Measurements from ENCODE around the gene RAD51B.
"Not testable (repeated sequence)": the region's sequence is repeated elsewhere in the genome, so short reads cannot be mapped to it uniquely, and the experiment has no call there.

Gene RAD51B

GRCh38 chr14:68101715-68102301 lies 282.2 kb downstream of the RAD51B start:
- Mint-ChIP-seq H3K9me3 (peaks cover 20% of the 10 kb centered on the region), H3K36me3 (peaks cover 43% of the 10 kb centered on the region)
- H3K27me3 Mint-ChIP-seq; H3K4me3 Mint-ChIP-seq; DNase-seq (ENCODE audit: low spot score in 2 of 2); H3K27ac Mint-ChIP-seq; ATAC-seq (ENCODE audit: low read depth); H3K4me1 Mint-ChIP-seq: not testable (repeated sequence)

DNA sequence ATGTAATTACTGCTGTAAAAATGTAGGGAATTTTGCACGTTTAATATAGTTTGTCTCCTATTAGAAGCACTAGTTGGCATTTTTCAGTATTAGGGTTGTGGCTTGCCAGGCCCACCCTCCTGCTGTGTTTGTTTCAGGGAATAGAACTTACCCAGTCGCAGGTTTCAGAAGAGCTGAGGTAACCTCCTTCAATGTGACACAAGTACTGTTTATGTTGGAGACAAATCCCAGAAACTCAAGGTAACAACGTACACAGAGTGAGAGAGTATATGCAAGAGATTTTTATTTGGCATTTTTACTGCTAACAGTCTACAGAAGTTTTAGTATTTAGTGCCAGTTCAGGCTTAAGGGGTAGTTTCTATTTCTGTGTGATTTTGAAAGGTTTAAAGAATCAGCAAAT lies 284.3 kb downstream of the RAD51B start:
- H3K27me3 Mint-ChIP-seq: no peaks in the 10 kb centered on the region
- H3K36me3 Mint-ChIP-seq: peaks cover 28% of the 10 kb centered on the region
- ATAC-seq (ENCODE audit: low read depth) (no peak), DNase-seq (ENCODE audit: low spot score in 2 of 2) (no peak)
- H3K4me3 Mint-ChIP-seq: no peak overlapping the region
- H3K9me3 Mint-ChIP-seq: peaks cover 15% of the 10 kb centered on the region
- H3K4me1 Mint-ChIP-seq: no peaks in the 10 kb centered on the region
- H3K27ac Mint-ChIP-seq: no peak overlapping the region

DNA sequence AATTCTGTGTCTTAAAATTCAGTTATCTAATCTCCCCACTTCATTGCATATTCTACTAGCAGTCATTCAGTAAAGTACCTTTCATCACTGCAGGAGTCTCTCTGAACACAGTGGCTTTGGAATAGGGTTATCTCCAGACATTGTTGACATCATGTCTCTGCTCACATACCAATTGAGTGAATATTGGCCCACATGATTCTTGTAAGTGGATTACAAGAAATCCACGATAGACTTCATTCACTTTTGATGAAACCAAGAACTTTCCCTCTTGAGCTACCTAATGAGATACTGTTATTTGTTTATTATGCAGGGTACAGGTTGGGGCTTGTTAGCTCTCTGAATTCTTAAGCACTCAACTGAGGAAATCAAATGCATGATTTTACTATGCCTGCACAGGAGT lies 284.9 kb downstream of the RAD51B start:
- peaks cover 25% of the 10 kb centered on the region for H3K36me3 Mint-ChIP-seq
- H3K4me3 Mint-ChIP-seq: no peak overlapping the region
- H3K27ac Mint-ChIP-seq: no peak overlapping the region
- DNase-seq (ENCODE audit: low spot score in 2 of 2) (no peak), ATAC-seq (ENCODE audit: low read depth) (no peak)
- H3K9me3 Mint-ChIP-seq: peaks cover 15% of the 10 kb centered on the region
- no peaks in the 10 kb centered on the region for H3K27me3 Mint-ChIP-seq
- no peaks in the 10 kb centered on the region for H3K4me1 Mint-ChIP-seq

DNA sequence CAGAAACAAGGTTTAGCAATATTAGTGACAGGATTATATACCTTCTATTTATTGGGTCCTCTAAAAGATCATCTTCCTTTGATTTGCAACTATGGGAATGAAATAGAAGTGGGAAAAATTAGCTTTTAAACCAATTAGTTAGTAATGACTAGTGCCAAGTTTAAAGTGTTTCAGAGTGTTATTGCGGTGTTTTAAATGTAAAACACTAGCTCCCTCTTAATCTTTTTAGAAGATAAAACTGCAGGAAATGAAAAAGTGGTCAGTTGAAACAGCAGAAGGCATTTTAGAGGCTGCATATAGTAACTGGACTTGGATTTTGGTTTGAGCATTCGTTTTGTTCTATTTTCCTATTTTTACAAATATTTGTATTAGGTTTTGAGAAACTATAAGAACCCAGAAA lies 286.2 kb downstream of the RAD51B start:
- Mint-ChIP-seq H3K27ac (no peak overlapping the region), H3K4me1 (no peaks in the 10 kb centered on the region), H3K4me3 (no peak overlapping the region), H3K9me3 (peaks cover 7% of the 10 kb centered on the region), H3K36me3 (peaks cover 17% of the 10 kb centered on the region), H3K27me3 (no peaks in the 10 kb centered on the region)
- no peak for DNase-seq (ENCODE audit: low spot score in 2 of 2)
- ATAC-seq (ENCODE audit: low read depth): no peak

DNA sequence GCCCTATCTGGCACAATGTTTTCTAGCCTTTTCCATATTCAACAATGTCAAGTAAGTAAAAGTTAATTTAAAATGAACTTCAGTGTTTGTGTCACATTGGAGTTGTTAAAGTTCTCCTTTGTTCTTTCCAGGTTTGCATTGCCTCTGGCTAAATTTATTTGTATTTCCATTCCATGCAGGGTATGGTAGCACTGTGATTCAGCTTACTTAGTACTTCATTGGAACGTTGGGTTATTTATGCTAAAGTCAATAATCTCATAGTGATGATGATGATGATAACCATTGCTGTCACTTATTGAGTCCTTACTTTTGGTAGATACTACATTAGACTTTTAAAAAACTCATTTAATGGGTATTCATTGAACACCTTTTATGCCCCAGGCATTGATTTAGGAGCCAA lies 286.9 kb downstream of the RAD51B start:
- no peak for ATAC-seq (ENCODE audit: low read depth)
- peaks cover 15% of the 10 kb centered on the region for H3K36me3 Mint-ChIP-seq
- peaks cover 7% of the 10 kb centered on the region for H3K9me3 Mint-ChIP-seq
- no peaks in the 10 kb centered on the region for H3K27me3 Mint-ChIP-seq
- H3K4me1 Mint-ChIP-seq: no peaks in the 10 kb centered on the region
- no peak overlapping the region for H3K27ac Mint-ChIP-seq
- H3K4me3 Mint-ChIP-seq: no peak overlapping the region
- no peak for DNase-seq (ENCODE audit: low spot score in 2 of 2)

DNA sequence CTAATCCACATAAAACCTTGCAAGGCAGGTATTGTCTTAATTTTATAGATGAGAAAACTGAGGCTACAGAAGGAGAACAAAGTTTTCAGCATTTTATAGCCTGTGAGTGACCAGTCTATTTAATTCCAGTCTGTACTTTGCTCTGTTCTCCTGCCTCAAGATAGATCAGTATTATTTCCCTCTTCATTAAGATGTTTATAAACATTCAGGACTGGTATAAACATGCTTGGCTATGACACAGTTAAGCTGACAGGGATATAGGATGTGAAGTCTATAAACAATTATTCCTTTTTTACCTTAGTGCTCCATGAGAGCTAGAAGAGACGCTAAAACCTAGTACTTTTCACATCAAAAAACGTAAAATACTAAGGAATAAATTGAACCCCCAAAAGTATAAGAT lies 287.3 kb downstream of the RAD51B start:
- Mint-ChIP-seq H3K27ac (no peak overlapping the region), H3K36me3 (peaks cover 13% of the 10 kb centered on the region), H3K27me3 (no peaks in the 10 kb centered on the region), H3K4me1 (no peaks in the 10 kb centered on the region), H3K4me3 (no peak overlapping the region), H3K9me3 (peaks cover 7% of the 10 kb centered on the region)
- DNase-seq (ENCODE audit: low spot score in 2 of 2) (no peak), ATAC-seq (ENCODE audit: low read depth) (no peak)

GRCh38 chr14:68109132-68109900 lies 289.7 kb downstream of the RAD51B start:
- Mint-ChIP-seq H3K9me3 (no peaks in the 10 kb centered on the region), H3K4me3 (no peak overlapping the region), H3K27me3 (no peaks in the 10 kb centered on the region), H3K36me3 (peaks cover 2% of the 10 kb centered on the region), H3K4me1 (no peaks in the 10 kb centered on the region), H3K27ac (no peak overlapping the region)
- DNase-seq (ENCODE audit: low spot score in 2 of 2) (no peak), ATAC-seq (ENCODE audit: low read depth) (no peak)

- DNase-seq (ENCODE audit: low spot score in 2 of 2) (no peak), ATAC-seq (ENCODE audit: low read depth) (no peak)
- Mint-ChIP-seq H3K27ac (no peak overlapping the region), H3K4me3 (no peak overlapping the region), H3K27me3 (no peaks in the 10 kb centered on the region), H3K4me1 (no peaks in the 10 kb centered on the region), H3K9me3 (no peaks in the 10 kb centered on the region), H3K36me3 (no peaks in the 10 kb centered on the region)
Observed at GRCh38 chr14:68111097-68111852, 291.7 kb downstream of the RAD51B start.

DNA sequence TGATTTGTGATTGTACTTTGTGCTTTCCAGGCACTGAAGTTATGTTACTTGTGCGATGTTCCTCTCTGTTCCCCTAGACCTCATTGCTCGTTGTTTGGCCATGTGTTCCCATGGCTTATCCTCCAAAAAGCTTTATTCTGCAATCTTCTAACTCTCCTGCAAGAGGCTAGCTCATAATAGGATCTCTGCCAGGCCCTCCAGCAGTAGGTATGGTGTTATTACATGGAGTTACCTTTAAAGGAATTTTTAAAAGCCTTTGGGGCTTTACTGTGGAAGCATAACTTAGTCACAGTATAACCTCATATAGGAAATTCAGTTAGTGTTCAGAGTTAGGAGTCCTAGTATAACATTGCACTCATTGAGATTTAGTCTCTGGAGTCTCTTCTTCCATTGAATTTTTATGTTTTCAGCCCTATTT lies 292.3 kb downstream of the RAD51B start:
- H3K4me3 Mint-ChIP-seq: no peak overlapping the region

DNA sequence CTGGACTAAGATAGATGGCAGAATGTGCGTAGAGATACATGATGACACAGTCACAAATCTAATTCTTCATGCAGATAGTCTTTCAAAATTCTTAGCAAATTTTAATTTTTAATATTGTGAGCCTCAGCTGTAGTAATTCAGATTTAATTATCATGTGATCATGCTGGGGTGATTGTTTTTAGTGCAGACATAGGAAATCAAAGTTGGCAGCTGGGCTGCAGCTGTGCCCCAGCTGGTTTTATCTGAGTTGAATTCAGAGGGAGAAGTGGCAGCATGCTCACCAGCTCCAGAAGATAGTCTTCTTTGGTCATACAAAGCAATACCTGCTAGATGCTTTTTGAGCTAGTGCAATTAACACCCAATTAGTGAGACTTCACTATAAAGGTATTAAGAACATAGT lies 292.9 kb downstream of the RAD51B start:
- H3K4me3 Mint-ChIP-seq: no peak overlapping the region
- H3K27ac Mint-ChIP-seq: no peak overlapping the region
- no peaks in the 10 kb centered on the region for H3K9me3 Mint-ChIP-seq

More for the DNA sequence above, 292.3 kb downstream of the RAD51B start:
- no peaks in the 10 kb centered on the region for H3K4me1 Mint-ChIP-seq
- no peaks in the 10 kb centered on the region for H3K27me3 Mint-ChIP-seq
- DNase-seq (ENCODE audit: low spot score in 2 of 2): no peak
- ATAC-seq (ENCODE audit: low read depth): no peak
- H3K27ac Mint-ChIP-seq: no peak overlapping the region
- no peaks in the 10 kb centered on the region for H3K36me3 Mint-ChIP-seq
- no peaks in the 10 kb centered on the region for H3K9me3 Mint-ChIP-seq

GRCh38 chr14:68113343-68113930 lies 293.9 kb downstream of the RAD51B start:
- no peak for ATAC-seq (ENCODE audit: low read depth)
- no peak for DNase-seq (ENCODE audit: low spot score in 2 of 2)
- Mint-ChIP-seq H3K4me1 (no peaks in the 10 kb centered on the region), H3K4me3 (no peak overlapping the region), H3K36me3 (peaks cover 3% of the 10 kb centered on the region), H3K27ac (no peak overlapping the region), H3K27me3 (no peaks in the 10 kb centered on the region), H3K9me3 (no peaks in the 10 kb centered on the region)

More for the DNA sequence above, 292.9 kb downstream of the RAD51B start:
- Mint-ChIP-seq H3K36me3 (no peaks in the 10 kb centered on the region), H3K4me1 (no peaks in the 10 kb centered on the region), H3K27me3 (no peaks in the 10 kb centered on the region)
- ATAC-seq (ENCODE audit: low read depth) (no peak), DNase-seq (ENCODE audit: low spot score in 2 of 2) (no peak)

- not testable (repeated sequence) for DNase-seq (ENCODE audit: low spot score in 2 of 2); H3K27ac Mint-ChIP-seq; H3K4me3 Mint-ChIP-seq; H3K27me3 Mint-ChIP-seq; H3K4me1 Mint-ChIP-seq; ATAC-seq (ENCODE audit: low read depth); H3K36me3 Mint-ChIP-seq; H3K9me3 Mint-ChIP-seq
Observed at GRCh38 chr14:68115952-68116351, 296.4 kb downstream of the RAD51B start.

- peaks cover 5% of the 10 kb centered on the region for H3K36me3 Mint-ChIP-seq
- no peak for DNase-seq (ENCODE audit: low spot score in 2 of 2)
- no peak overlapping the region for H3K27ac Mint-ChIP-seq
- no peak for ATAC-seq (ENCODE audit: low read depth)
- H3K27me3 Mint-ChIP-seq: no peaks in the 10 kb centered on the region
- H3K4me3 Mint-ChIP-seq: no peak overlapping the region
- no peaks in the 10 kb centered on the region for H3K9me3 Mint-ChIP-seq
- H3K4me1 Mint-ChIP-seq: no peaks in the 10 kb centered on the region
Observed at GRCh38 chr14:68122651-68123050, 303.1 kb downstream of the RAD51B start.

DNA sequence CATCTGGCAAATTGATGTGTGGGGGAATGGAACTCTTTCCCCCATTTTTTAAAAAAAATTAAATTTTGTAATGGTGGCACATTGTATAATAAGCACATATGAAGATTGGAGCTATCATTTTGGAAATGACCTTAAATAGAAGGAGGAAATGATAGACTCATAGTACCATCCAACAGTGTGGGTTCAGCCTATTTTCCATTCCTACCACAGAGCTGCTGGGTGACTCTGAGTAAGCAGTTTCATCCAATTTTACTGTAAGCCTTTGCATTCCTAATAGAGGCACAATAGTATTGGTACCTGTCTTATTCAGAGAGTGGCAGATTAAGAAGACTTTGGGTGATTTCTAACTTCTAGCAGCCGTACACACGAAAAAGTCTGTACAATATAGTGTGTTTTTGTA lies 304.5 kb downstream of the RAD51B start:
- H3K27me3 Mint-ChIP-seq: no peaks in the 10 kb centered on the region
- DNase-seq (ENCODE audit: low spot score in 2 of 2) (no peak), ATAC-seq (ENCODE audit: low read depth) (no peak)
- no peak overlapping the region for H3K27ac Mint-ChIP-seq
- no peaks in the 10 kb centered on the region for H3K9me3 Mint-ChIP-seq
- H3K4me1 Mint-ChIP-seq: no peaks in the 10 kb centered on the region
- H3K36me3 Mint-ChIP-seq: peaks cover 2% of the 10 kb centered on the region
- no peak overlapping the region for H3K4me3 Mint-ChIP-seq

All from memory B cell (primary cell).